SK-N-SH treated with all-trans-retinoic acid at 6 μM for 48 hours (cell line): ENCODE measurements around the gene ANGPTL5.

Experiments used
- ATAC-seq: fragments of 200-7000 bp; cut with Tn5 transposase; 3 replicates; pipeline ENCODE4 v1.9.1; 2020; ENCODE audit warnings: mild to moderate bottlenecking, moderate library complexity
- ARNTL ChIP-seq: fragments of 450-650 bp; formaldehyde crosslinking; IDR thresholded peaks from 2 replicates; pipeline ENCODE4 v1.5.0; 2020; ENCODE audit warnings: low read depth, mild to moderate bottlenecking, moderate library complexity, borderline replicate concordance
- BACH2 ChIP-seq: fragments of 250-450 bp; sonication (Bioruptor Pico); IDR thresholded peaks from 2 replicates; pipeline ENCODE4 v1.9.0; 2021; ENCODE audit warnings: mild to moderate bottlenecking, borderline replicate concordance
- CSDC2 ChIP-seq: fragments of 250-450 bp; sonication (Bioruptor Pico); IDR thresholded peaks from 2 replicates; pipeline ENCODE4 v1.5.0; 2020; ENCODE audit warnings: mild to moderate bottlenecking, moderate library complexity
- CSRNP3 ChIP-seq: fragments of 250-450 bp; sonication (Bioruptor Pico); IDR thresholded peaks from 2 replicates; pipeline ENCODE4 v1.5.1; 2021; ENCODE audit warnings: mild to moderate bottlenecking, moderate library complexity
- GLIS3 ChIP-seq: fragments of 250-450 bp; sonication (Bioruptor Pico); IDR thresholded peaks from 2 replicates; pipeline ENCODE4 v1.5.0; 2020; ENCODE audit warnings: mild to moderate bottlenecking, moderate library complexity
- ISL1 ChIP-seq: fragments of 250-450 bp; sonication (Bioruptor Pico); IDR thresholded peaks from 2 replicates; pipeline ENCODE4 v2.1.2; 2022; ENCODE audit warnings: mild to moderate bottlenecking, moderate library complexity
- OSR1 ChIP-seq: fragments of 250-450 bp; sonication (Bioruptor Pico); IDR thresholded peaks from 2 replicates; pipeline ENCODE4 v1.8.0; 2022; ENCODE audit warnings: moderate library complexity, mild to moderate bottlenecking, inconsistent platforms
- PATZ1 ChIP-seq: fragments of 250-450 bp; sonication (Bioruptor Pico); IDR thresholded peaks from 2 replicates; pipeline ENCODE4 v1.8.0; 2020; ENCODE audit warnings: mild to moderate bottlenecking, moderate library complexity, borderline replicate concordance
- POU6F1 ChIP-seq: fragments of 250-450 bp; sonication (Bioruptor Pico); IDR thresholded peaks from 2 replicates; pipeline ENCODE4 v1.8.0; 2021; ENCODE audit warnings: low read depth, mild to moderate bottlenecking, moderate library complexity, borderline replicate concordance
- PPARA ChIP-seq: fragments of 250-450 bp; sonication (Bioruptor Pico); IDR thresholded peaks from 2 replicates; pipeline ENCODE4 v1.5.0; 2020; ENCODE audit warnings: mild to moderate bottlenecking, borderline replicate concordance
- RARB ChIP-seq: fragments of 250-450 bp; sonication (Bioruptor Pico); IDR thresholded peaks from 2 replicates; pipeline ENCODE4 v1.8.0; 2021; ENCODE audit warnings: mild to moderate bottlenecking, moderate library complexity
- SNAI2 ChIP-seq: fragments of 250-450 bp; sonication (Bioruptor Pico); IDR thresholded peaks from 2 replicates; pipeline ENCODE4 v1.5.0; 2020; ENCODE audit warnings: mild to moderate bottlenecking, moderate library complexity
- TCF4 ChIP-seq: fragments of 250-450 bp; sonication (Bioruptor Pico); IDR thresholded peaks from 2 replicates; pipeline ENCODE4 v1.8.0; 2021; ENCODE audit warnings: mild to moderate bottlenecking, moderate library complexity, borderline replicate concordance
- TSHZ2 ChIP-seq: fragments of 250-450 bp; sonication (Bioruptor Pico); IDR thresholded peaks from 2 replicates; pipeline ENCODE4 v1.5.0; 2020; ENCODE audit warnings: mild to moderate bottlenecking, moderate library complexity
- ZC3H10 ChIP-seq: fragments of 250-450 bp; sonication (Bioruptor Pico); IDR thresholded peaks from 2 replicates; pipeline ENCODE4 v1.5.1; 2021; ENCODE audit warnings: mild to moderate bottlenecking, moderate library complexity
- ZFP3 ChIP-seq: fragments of 250-450 bp; sonication (Bioruptor Pico); IDR thresholded peaks from 2 replicates; pipeline ENCODE4 v1.5.0; 2020; ENCODE audit warnings: mild to moderate bottlenecking, moderate library complexity
- ZFP30 ChIP-seq: fragments of 450-650 bp; formaldehyde crosslinking; IDR thresholded peaks from 2 replicates; pipeline ENCODE4 v1.5.0; 2022; ENCODE audit warnings: mild to moderate bottlenecking, moderate library complexity
- ZNF565 ChIP-seq: fragments of 450-650 bp; formaldehyde crosslinking; conservative IDR thresholded peaks from 2 replicates; pipeline ENCODE4 v1.5.0; 2020; ENCODE audit warnings: low read depth, mild to moderate bottlenecking, moderate library complexity

ANGPTL5 gene

GRCh38 chr11:101848262-101848661 lies 68.1 kb downstream of the ANGPTL5 start:
- TF ChIP-seq GLIS3 (CRISPR knock-in tag): no peak
- TF ChIP-seq BACH2 (CRISPR knock-in tag): no peak
- no peak for TF ChIP-seq RARB (CRISPR knock-in tag)
- TF ChIP-seq PATZ1 (CRISPR knock-in tag): no peak
- TF ChIP-seq ISL1 (CRISPR knock-in tag): no peak
- no peak for TF ChIP-seq ZFP30 (CRISPR knock-in tag)
- TF ChIP-seq SNAI2 (CRISPR knock-in tag): no peak
- TF ChIP-seq CSDC2 (CRISPR knock-in tag): no peak
- TF ChIP-seq CSRNP3 (CRISPR knock-in tag): no peak
- TF ChIP-seq ARNTL (CRISPR knock-in tag): no peak
- TF ChIP-seq TSHZ2 (CRISPR knock-in tag): no peak
- no peak for TF ChIP-seq ZFP3 (CRISPR knock-in tag)
- TF ChIP-seq, all 23 proteins: peak for 0
- no peak for ATAC-seq

GRCh38 chr11:101844608-101845007 lies 71.7 kb downstream of the ANGPTL5 start:
- no peak for ATAC-seq
- TF ChIP-seq ISL1 (CRISPR knock-in tag) (no peak), ZC3H10 (CRISPR knock-in tag) (no peak), ZFP30 (CRISPR knock-in tag) (no peak), TCF4 (CRISPR knock-in tag) (no peak), POU6F1 (CRISPR knock-in tag) (no peak), OSR1 (CRISPR knock-in tag) (no peak)

- TF ChIP-seq RARB (CRISPR knock-in tag): no peak
- no peak for TF ChIP-seq ZNF565
- TF ChIP-seq POU6F1 (CRISPR knock-in tag): no peak
- no peak for TF ChIP-seq PPARA (CRISPR knock-in tag)
- TF ChIP-seq ARNTL (CRISPR knock-in tag): no peak
- no peak for TF ChIP-seq ZFP3 (CRISPR knock-in tag)
- TF ChIP-seq TSHZ2 (CRISPR knock-in tag): no peak
- no peak for TF ChIP-seq SNAI2 (CRISPR knock-in tag)
- TF ChIP-seq GLIS3 (CRISPR knock-in tag): no peak
- ATAC-seq: no peak
Measured at GRCh38 chr11:101840704-101841103, 75.6 kb downstream of the ANGPTL5 start.
